ENCODE data around the gene MYLK2. TPM values are rescaled to one million over a fixed set of nuclear protein-coding genes. Genes with fewer than 3 reads are reported as not detected.
A peak's percentile ranks its signal among the peaks of the same experiment; 100 is the strongest.

MYLK2 gene
- total RNA-seq, 1 donor = under 0.01 TPM

- TF ChIP-seq CTCF (IDR thresholded peaks at IDR 0.05; ENCODE audit: insufficient read depth, low read depth, low read length) = no peak
- DNase-seq (ENCODE audit: low read depth) = no peak
Measured at GRCh38 chr20:31784354-31785044, 34.7 kb upstream of the MYLK2 start.

GRCh38 chr20:31785089-31785488 lies 34.1 kb upstream of the MYLK2 start:
- no peak for DNase-seq (ENCODE audit: low read depth)
- TF ChIP-seq CTCF (IDR thresholded peaks at IDR 0.05; ENCODE audit: insufficient read depth, low read depth, low read length) = no peak

More at GRCh38 chr20:31784354-31785044, 34.7 kb upstream of the MYLK2 start:
- no peak overlapping the region for H3K4me3 ChIP-seq (ENCODE audit: low read depth, low read length)

GRCh38 chr20:31788578-31788977 lies 30.6 kb upstream of the MYLK2 start:
- peak; percentile 6 for TF ChIP-seq CTCF (IDR thresholded peaks at IDR 0.05; ENCODE audit: insufficient read depth, low read depth, low read length)
- no peak overlapping the region for H3K4me3 ChIP-seq (ENCODE audit: low read depth, low read length)
- DNase-seq (ENCODE audit: low read depth) = no peak

More at GRCh38 chr20:31785089-31785488, 34.1 kb upstream of the MYLK2 start:
- H3K4me3 ChIP-seq (ENCODE audit: low read depth, low read length) = no peak overlapping the region

GRCh38 chr20:31790401-31790800 lies 28.8 kb upstream of the MYLK2 start:
- DNase-seq (ENCODE audit: low read depth) = no peak
- H3K4me3 ChIP-seq (ENCODE audit: low read depth, low read length) = no peak overlapping the region
- TF ChIP-seq CTCF (IDR thresholded peaks at IDR 0.05; ENCODE audit: insufficient read depth, low read depth, low read length) = no peak

- TF ChIP-seq CTCF (IDR thresholded peaks at IDR 0.05; ENCODE audit: insufficient read depth, low read depth, low read length) = no peak
- no peak overlapping the region for H3K4me3 ChIP-seq (ENCODE audit: low read depth, low read length)
- DNase-seq (ENCODE audit: low read depth) = no peak
Measured at GRCh38 chr20:31797364-31797763, 21.8 kb upstream of the MYLK2 start.

DNA sequence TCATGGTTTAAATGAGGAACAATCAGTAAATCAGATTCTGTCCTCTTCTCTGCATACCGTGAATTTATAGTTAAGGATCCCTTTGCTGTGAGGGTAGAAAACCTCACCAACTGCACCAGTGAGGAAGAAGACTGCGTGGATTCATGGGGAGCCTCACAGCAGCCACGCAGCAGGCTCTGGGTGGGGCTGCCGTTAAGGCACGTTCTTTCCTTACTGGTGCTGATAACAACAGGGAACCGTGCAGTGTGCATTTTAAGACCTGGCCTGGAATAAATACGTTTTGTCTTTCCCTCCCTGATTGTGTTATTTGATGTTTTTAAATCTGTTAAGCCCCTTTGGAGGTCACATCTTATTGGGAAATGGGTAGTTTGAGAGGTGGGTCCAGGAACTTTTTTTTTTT lies 17.6 kb upstream of the MYLK2 start:
- H3K4me3 ChIP-seq (ENCODE audit: low read depth, low read length) = no peak overlapping the region
- TF ChIP-seq CTCF (IDR thresholded peaks at IDR 0.05; ENCODE audit: insufficient read depth, low read depth, low read length) = no peak
- DNase-seq (ENCODE audit: low read depth) = no peak
